ENCODE results near the gene DYNLT2. TPM values are rescaled to one million over a fixed set of nuclear protein-coding genes. Genes with fewer than 3 reads are reported as not detected.
A peak's percentile ranks its signal among the peaks of the same experiment; 100 is the strongest.

Gene DYNLT2
- total and polyA plus RNA-seq, 2 of the 13 experiments (the other 11 are each of a cell fraction or from before 2014, with no cell fraction given) = 2.1 to 4.3 TPM

GRCh38 chr6:169701311-169701953 is 49.9 kb downstream of the DYNLT2 start (continued):
- peak; percentile 78 for TF ChIP-seq UBTF (CRISPR knock-in tag; IDR thresholded peaks at IDR 0.05)
- TF ChIP-seq, protein P1, sequence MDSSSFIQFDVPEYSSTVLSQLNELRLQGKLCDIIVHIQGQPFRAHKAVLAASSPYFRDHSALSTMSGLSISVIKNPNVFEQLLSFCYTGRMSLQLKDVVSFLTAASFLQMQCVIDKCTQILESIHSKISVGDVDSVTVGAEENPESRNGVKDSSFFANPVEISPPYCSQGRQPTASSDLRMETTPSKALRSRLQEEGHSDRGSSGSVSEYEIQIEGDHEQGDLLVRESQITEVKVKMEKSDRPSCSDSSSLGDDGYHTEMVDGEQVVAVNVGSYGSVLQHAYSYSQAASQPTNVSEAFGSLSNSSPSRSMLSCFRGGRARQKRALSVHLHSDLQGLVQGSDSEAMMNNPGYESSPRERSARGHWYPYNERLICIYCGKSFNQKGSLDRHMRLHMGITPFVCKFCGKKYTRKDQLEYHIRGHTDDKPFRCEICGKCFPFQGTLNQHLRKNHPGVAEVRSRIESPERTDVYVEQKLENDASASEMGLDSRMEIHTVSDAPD (CRISPR knock-in tag; IDR thresholded peaks at IDR 0.05) = no peak
- no peak; the same call in 1 of the 2 replicates for TF ChIP-seq RNF2 (conservative IDR thresholded peaks at IDR 0.05; ENCODE audit: low read depth)
- TF ChIP-seq ZNF530 (CRISPR knock-in tag; IDR thresholded peaks at IDR 0.05; ENCODE audit: low read depth) = peak; percentile 19; the same call in 1 of the 2 replicates
- TF ChIP-seq TOE1 (CRISPR knock-in tag; IDR thresholded peaks at IDR 0.05) = peak; percentile 39; the same call in 1 of the 2 replicates
- TF ChIP-seq XRCC5 (optimal IDR thresholded peaks at IDR 0.05; ENCODE audit: low read length) = peak; percentile 2
- peak; percentile 95 for TF ChIP-seq ZNF33A (CRISPR knock-in tag; IDR thresholded peaks at IDR 0.05; ENCODE audit: borderline replicate concordance)
- no peak for TF ChIP-seq CHD2 (IDR thresholded peaks at IDR 0.05; ENCODE audit: low read depth, low read length)

- peak overlapping the region in 2 of 3 experiments; percentile 87 to 98; a peak in 3 of 6 replicates for H3K4me3 ChIP-seq (replicated peaks in 1 of 3; ENCODE audit: insufficient read depth in 1 of 3, low read depth in 2 of 3, low read length in 3 of 3)
- ATAC-seq (no peak), DNase-seq (ENCODE audit: low spot score) (no peak), FAIRE-seq (no peak)
- H3K9me3 ChIP-seq (ENCODE audit: low read length) = no peaks in the 10 kb centered on the region
- peak overlapping the region; percentile 74 for H3K4me2 ChIP-seq (ENCODE audit: low read depth, low read length)
- peaks cover 21% of the 10 kb centered on the region for H4K20me1 ChIP-seq (ENCODE audit: insufficient read depth, low read length)
- H3K36me3 ChIP-seq (replicated peaks in 1 of 2; ENCODE audit: control insufficient read depth in 1 of 2, insufficient read depth in 2 of 2, low read length in 2 of 2) = peaks cover 1 to 4% of the 10 kb centered on the region in 2 experiments; a peak in 3 of 5 replicates
- intact Hi-C loops (cut with micrococcal nuclease; ENCODE audit: unreplicated experiment) = loop anchor here (5.0 to 10.0 kb wide), 3 partner anchors 607 to 852 kb away; partner anchors contain the start of genes FAM120B, PSMB1 and TBP
- no peak overlapping the region for H2AFZ ChIP-seq (ENCODE audit: low read length)
- ChIA-PET POLR2A (interaction anchor here (7.6 kb wide), 1 partner anchor 23 kb away, joined by 81 read pairs; the partner anchor contains the start of gene PHF10), CTCF (ENCODE audit: low intra/inter-chr PET ratio, low total read pairs) (no interaction called here)
- H3K27me3 ChIP-seq (ENCODE audit: control insufficient read depth in 1 of 2, insufficient read depth in 2 of 2, low read length in 2 of 2) = no peaks in the 10 kb centered on the region; a peak in 1 of 5 replicates
- no peak overlapping the region for H3K27ac ChIP-seq (ENCODE audit: extremely low read length, insufficient read depth, low read length)
- in situ Hi-C loops (cut with HindIII; ENCODE audit: extremely low pct_ligation_motif_present, low pct_unique_long_range_greater_than_20kb) = no loop called here
- BruUV-seq (replicated peaks) = no TSS peak
- H3K9ac ChIP-seq (ENCODE audit: insufficient read depth, low read depth, low read length) = peak overlapping the region; percentile 99
- 73% methylated on average over 5 of the region's 5 CpGs for WGBS (ENCODE audit: low lambda C conversion rate)
- H3K4me1 ChIP-seq (ENCODE audit: insufficient read depth, low read length) = peaks cover 38% of the 10 kb centered on the region
- H3K79me2 ChIP-seq (ENCODE audit: insufficient read depth, low read length) = peaks cover 58% of the 10 kb centered on the region
- TF ChIP-seq FOXP4 (CRISPR knock-in tag; IDR thresholded peaks at IDR 0.05) = no peak
- TF ChIP-seq TEAD3 (CRISPR knock-in tag; optimal IDR thresholded peaks at IDR 0.05; ENCODE audit: borderline replicate concordance) = no peak
- no peak for TF ChIP-seq MTA1 (CRISPR knock-in tag; IDR thresholded peaks at IDR 0.05; ENCODE audit: borderline replicate concordance)
- TF ChIP-seq CBX2 (IDR thresholded peaks at IDR 0.05; ENCODE audit: low read depth, low read length) = no peak
- no peak for TF ChIP-seq CBX2 (CRISPR knock-in tag; IDR thresholded peaks at IDR 0.05; ENCODE audit: low read depth)
Observed at GRCh38 chr6:169700296-169700695, 51.1 kb downstream of the DYNLT2 start.

Data from HepG2 (cell line).